Heart right ventricle (tissue), 16 donors: Measurements from ENCODE around the gene CDK13. TPM values are rescaled to one million over a fixed set of nuclear protein-coding genes. Genes with fewer than 3 reads are reported as not detected.

Experiments
- ATAC-seq, 8 donors: fragments of 200-7000 bp; cut with Tn5 transposase; one replicate each; pipeline ENCODE4 v1.9.1; 2020; ENCODE audit warnings: mild to moderate bottlenecking in 8 of 8, moderate library complexity in 8 of 8, moderate number of reproducible peaks in 1 of 8
- DNase-seq, 2 donors: peaks; one replicate each; pipeline ENCODE4 v3.0.0-alpha.2; 2020
- H3K27ac ChIP-seq, 10 donors: fragments of 200-600 bp; sonication (generic) in 2 of 10; one replicate each; pipeline versions ENCODE4 v1.5.0 to v1.8.0; 2020 to 2022; ENCODE audit warnings: mild to moderate bottlenecking in 3 of 10
- H3K27me3 ChIP-seq, 7 donors: fragments of 200-600 bp; one replicate each; pipeline ENCODE4 v1.8.0; 2021 to 2022; ENCODE audit warnings: mild to moderate bottlenecking in 2 of 7
- H3K36me3 ChIP-seq, 9 donors: fragments of 200-600 bp; sonication (generic) in 1 of 9; one replicate each; pipeline versions ENCODE4 v1.5.0 to v1.8.0; 2020 to 2022; ENCODE audit warnings: mild to moderate bottlenecking in 2 of 9
- H3K4me1 ChIP-seq, 9 donors: fragments of 200-600 bp; sonication (generic) in 1 of 9; one replicate each; pipeline versions ENCODE4 v1.5.0 to v1.8.0; 2020 to 2022; ENCODE audit warnings: mild to moderate bottlenecking in 4 of 9
- H3K4me3 ChIP-seq, 10 donors: fragments of 200-600 bp; sonication (generic) in 2 of 10; one replicate each; pipeline versions ENCODE4 v1.5.0 to v1.8.0; 2020 to 2022; ENCODE audit warnings: mild to moderate bottlenecking in 7 of 10, moderate library complexity in 2 of 10
- H3K9me3 ChIP-seq, 11 donors: fragments of 200-600 bp in 10 of 11; sonication (generic) in 2 of 11; one replicate each; pipeline versions ENCODE4 v1.5.0 to v1.8.0; 2013 to 2022; ENCODE audit warnings: mild to moderate bottlenecking in 2 of 11, control low read depth in 1 of 11, moderate library complexity in 1 of 11
- WGBS, 2 donors: extraction: QIAGEN DNeasy Blood & Tissue Kit; methylation state at CpG; one replicate each; pipeline ENCODE4 v1.1.7; 2013; ENCODE audit warnings: inconsistent platforms in 1 of 2; 5-methylcytosine and 5-hydroxymethylcytosine counted together
- intact Hi-C, 10 donors: fragments of 100-400 bp; cut with DNase I; formaldehyde crosslinking; loops; one replicate each; pipeline versions ENCODE4 v1.11.1 to v1.14.2; 2022
- polyA plus RNA-seq, 2 donors: library from polyadenylated mRNA; stranded (reverse); fragments of 200-250 nt; gene quantifications; one replicate each; pipeline ENCODE4 v1.2.3, GENCODE V29; 2013
- total RNA-seq, 10 donors: library from RNA; stranded (reverse); fragmentation: NEBNext Ultra II Directional in 3 of 10; extraction: Animal tissue kit (Norgen Biotek cat#: 25700) in 3 of 10; gene quantifications; one replicate each; pipeline versions ENCODE4 v1.2.1 to v1.2.4, GENCODE V29; 2021 to 2023
- TF ChIP-seq, protein P1 (sequence below), 9 donors: fragments of 200-600 bp; sonication (generic) in 2 of 9; IDR thresholded peaks; one replicate each; pipeline versions ENCODE4 v1.5.0 to v1.8.0; 2021 to 2022; ENCODE audit warnings: antibody characterized with exemption in 9 of 9, mild to moderate bottlenecking in 5 of 9, moderate library complexity in 1 of 9
- donor health status: Arrhythmogenic right ventricular cardiomyopathy.
- donor health status: ischemic (EF 13 %, LVEDD 7.1; RV severe dilation, severe dysfunction).
- donor health status: healthy with polysubstance abuse.
- donor health status: DM: no; HTN: yes; CAD: no.
- donor health status: DM: no; HTN: no; CAD: no.
- donor health status: ischemic (EF 25% LVEDD 6.9; RV normal size, moderate dysfunction).
- donor health status: ischemic (EF 25% LVEDD 5.7; RV mildly dilated, moderate dysfunction).
- donor health status: healthy.
- donor health status: DM: yes; HTN: yes; CAD: no.
- donor health status: Ischemic cardiomyopathy.
- donor health status: ischemic (EF 35%, LVEDD 5.7; RV mildly dilated, moderate dysfunction).
- donor health status: nonischemic (EF 11% LVEDD 7.7; RV severe dilation, severe dysfunction).
- donor health status: DM: yes; HTN: yes; CAD: no.
- donor health status: PGD.
- donor health status: ischemic (EF 29% LVEDD 5.4; RV normal size, mild dysfunction).
- donor health status: nonischemic (EF 23%, LVEDD 6.1; RV moderate dilation, normal function).

CDK13 gene
- total and polyA plus RNA-seq, 12 donors, result 10.2 to 28.8 (median 22.4) TPM

DNA sequence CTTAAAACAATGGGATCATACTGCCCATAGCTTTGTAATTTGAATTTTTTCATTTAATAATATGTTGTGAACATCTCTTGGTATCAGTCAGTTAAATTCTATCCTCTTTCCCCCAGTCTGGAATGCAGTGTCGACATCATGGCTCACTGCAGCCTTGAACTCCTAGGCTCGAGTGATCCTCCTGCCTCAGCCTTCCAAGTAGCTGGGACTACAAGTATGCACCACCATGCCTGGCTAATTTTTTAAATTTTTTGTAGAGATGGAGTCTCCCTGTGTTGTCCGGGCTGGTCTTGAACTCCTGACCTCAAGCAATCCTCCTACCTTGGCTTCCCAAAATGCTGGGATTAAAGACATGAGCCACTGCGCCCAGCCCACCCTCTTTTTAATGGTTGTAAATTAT is 149.8 kb downstream of the CDK13 start:
- intact Hi-C loops, result no loop called here
- ATAC-seq (no peak), DNase-seq (no peak)
- H3K36me3 ChIP-seq, result peaks cover 0 to 28% (median 1%) of the 10 kb centered on the region in 9 donors
- H3K4me1 ChIP-seq, result peaks cover 0 to 29% (median 0%) of the 10 kb centered on the region in 9 donors
- no peaks in the 10 kb centered on the region for H3K27me3 ChIP-seq
- WGBS, 2 donors, result 93 to 94% methylated on average over 4 of the region's 4 CpGs
- H3K27ac ChIP-seq, result no peak overlapping the region
- H3K4me3 ChIP-seq, result no peak overlapping the region
- TF ChIP-seq, protein P1, sequence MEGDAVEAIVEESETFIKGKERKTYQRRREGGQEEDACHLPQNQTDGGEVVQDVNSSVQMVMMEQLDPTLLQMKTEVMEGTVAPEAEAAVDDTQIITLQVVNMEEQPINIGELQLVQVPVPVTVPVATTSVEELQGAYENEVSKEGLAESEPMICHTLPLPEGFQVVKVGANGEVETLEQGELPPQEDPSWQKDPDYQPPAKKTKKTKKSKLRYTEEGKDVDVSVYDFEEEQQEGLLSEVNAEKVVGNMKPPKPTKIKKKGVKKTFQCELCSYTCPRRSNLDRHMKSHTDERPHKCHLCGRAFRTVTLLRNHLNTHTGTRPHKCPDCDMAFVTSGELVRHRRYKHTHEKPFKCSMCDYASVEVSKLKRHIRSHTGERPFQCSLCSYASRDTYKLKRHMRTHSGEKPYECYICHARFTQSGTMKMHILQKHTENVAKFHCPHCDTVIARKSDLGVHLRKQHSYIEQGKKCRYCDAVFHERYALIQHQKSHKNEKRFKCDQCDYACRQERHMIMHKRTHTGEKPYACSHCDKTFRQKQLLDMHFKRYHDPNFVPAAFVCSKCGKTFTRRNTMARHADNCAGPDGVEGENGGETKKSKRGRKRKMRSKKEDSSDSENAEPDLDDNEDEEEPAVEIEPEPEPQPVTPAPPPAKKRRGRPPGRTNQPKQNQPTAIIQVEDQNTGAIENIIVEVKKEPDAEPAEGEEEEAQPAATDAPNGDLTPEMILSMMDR (IDR thresholded peaks at IDR 0.05), result no peak
- H3K9me3 ChIP-seq, result no peaks in the 10 kb centered on the region

DNA sequence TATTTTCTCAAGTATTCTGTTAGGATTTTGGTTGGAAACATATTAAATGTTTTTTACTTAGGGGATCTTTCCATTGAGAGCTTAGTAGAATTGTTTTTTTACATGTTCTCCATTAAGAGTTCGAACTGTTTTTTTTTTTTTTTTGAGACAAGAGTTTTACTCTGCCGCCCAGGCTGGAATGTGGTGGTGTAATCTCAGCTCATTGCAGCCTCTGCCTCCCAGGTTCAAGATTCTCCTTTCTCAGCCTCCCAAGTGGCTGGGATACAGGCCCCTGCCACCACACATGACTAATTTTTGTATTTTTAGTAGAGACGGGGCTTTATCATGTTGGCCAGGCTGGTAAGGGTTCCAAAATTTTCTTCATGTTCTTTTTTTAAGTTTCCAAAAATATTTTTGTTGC is 151.1 kb downstream of the CDK13 start:
- Histone ChIP-seq H3K27ac (no peak overlapping the region), H3K9me3 (no peaks in the 10 kb centered on the region), H3K4me3 (no peak overlapping the region), H3K4me1 (peaks cover 0 to 25% (median 6%) of the 10 kb centered on the region in 9 donors), H3K27me3 (no peaks in the 10 kb centered on the region), H3K36me3 (peaks cover 0 to 15% (median 0%) of the 10 kb centered on the region in 9 donors)
- no peak for ATAC-seq
- 76 to 78% methylated on average over 3 of the region's 3 CpGs for WGBS, 2 donors
- intact Hi-C loops, result no loop called here
- TF ChIP-seq, protein P1 (IDR thresholded peaks at IDR 0.05), result no peak
- no peak for DNase-seq

DNA sequence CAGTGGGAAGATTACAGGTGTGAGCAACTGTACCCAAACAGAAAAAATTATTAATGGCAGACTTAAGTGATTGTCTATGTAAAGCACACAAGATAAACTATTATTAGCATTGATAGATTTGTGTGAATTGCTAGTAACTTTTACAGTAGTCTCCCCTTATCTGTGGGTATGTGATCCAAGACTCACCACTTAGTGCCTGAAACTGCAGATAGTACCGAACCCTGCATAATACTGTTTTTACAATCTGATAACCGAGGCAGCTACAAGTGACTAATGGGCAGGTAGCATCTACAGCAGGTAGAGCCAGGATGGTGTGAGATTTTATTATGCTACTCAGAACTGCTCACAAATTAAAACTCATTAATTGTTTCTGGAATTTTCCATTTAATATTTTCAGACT is 152.8 kb downstream of the CDK13 start:
- DNase-seq (no peak), ATAC-seq (no peak)
- Histone ChIP-seq H3K4me3 (no peak overlapping the region), H3K27me3 (no peaks in the 10 kb centered on the region), H3K36me3 (peaks cover 0 to 7% (median 0%) of the 10 kb centered on the region in 9 donors), H3K9me3 (no peaks in the 10 kb centered on the region), H3K27ac (no peak overlapping the region), H3K4me1 (peaks cover 0 to 10% (median 3%) of the 10 kb centered on the region in 9 donors)
- 76 to 81% methylated on average over 2 of the region's 2 CpGs for WGBS, 2 donors
- intact Hi-C loops, result no loop called here
- TF ChIP-seq, protein P1 (IDR thresholded peaks at IDR 0.05), result no peak

DNA sequence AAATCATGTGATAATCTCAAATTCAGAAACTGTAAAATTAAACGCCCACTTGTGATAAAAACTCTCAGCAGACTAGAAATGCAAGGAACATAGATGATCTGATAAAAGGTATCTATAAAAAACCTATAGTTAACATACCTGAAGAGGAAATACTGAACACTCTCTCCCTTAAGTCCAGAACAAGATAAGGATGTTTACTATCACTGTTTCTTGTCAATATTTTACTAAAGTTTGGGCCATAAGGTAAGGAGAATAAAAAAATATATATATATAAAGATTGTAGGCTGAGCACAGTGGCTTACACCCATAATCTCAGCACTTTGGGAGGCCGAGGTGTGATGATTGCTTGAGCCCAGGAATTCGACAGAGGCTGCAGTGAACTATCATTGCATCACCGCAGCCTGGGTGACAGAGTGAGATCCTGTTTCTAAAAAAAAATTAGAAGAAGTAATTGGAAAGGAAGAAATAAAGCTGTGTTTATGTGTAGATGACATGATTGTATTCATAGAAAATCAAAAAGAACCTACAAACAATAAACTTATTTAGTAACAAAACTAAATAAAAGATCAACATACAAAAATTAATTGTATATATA is 155.9 kb downstream of the CDK13 start:
- intact Hi-C loops, result no loop called here
- WGBS, 2 donors, result 73 to 76% methylated on average over 4 of the region's 4 CpGs
- TF ChIP-seq, protein P1 (IDR thresholded peaks at IDR 0.05), result no peak
- H3K9me3 ChIP-seq, result no peaks in the 10 kb centered on the region
- no peak overlapping the region for H3K4me3 ChIP-seq
- ATAC-seq, result no peak
- H3K27me3 ChIP-seq, result no peaks in the 10 kb centered on the region
- peaks cover 0 to 7% (median 0%) of the 10 kb centered on the region in 9 donors for H3K36me3 ChIP-seq
- peaks cover 0 to 7% (median 0%) of the 10 kb centered on the region in 9 donors for H3K4me1 ChIP-seq
- H3K27ac ChIP-seq, result no peak overlapping the region
- DNase-seq, result no peak
